Nephron (organoid): Measurements from ENCODE around the gene SSR1.

Experiments
- H3K27ac Mint-ChIP-seq, 3 experiments: 2 replicates each; pipeline ENCODE4 v1.8.0; 2020; ENCODE audit warnings: mixed read lengths in 3 of 3, mild to moderate bottlenecking in 2 of 3, moderate library complexity in 1 of 3
- H3K27me3 Mint-ChIP-seq: 2 replicates; pipeline ENCODE4 v1.8.0; 2021; ENCODE audit warnings: low read depth, mild to moderate bottlenecking, moderate library complexity, mixed read lengths
- H3K36me3 Mint-ChIP-seq: 2 replicates; pipeline ENCODE4 v1.8.0; 2020; ENCODE audit warnings: low read depth, mixed read lengths
- H3K4me1 Mint-ChIP-seq: 2 replicates; pipeline ENCODE4 v1.8.0; 2020; ENCODE audit warnings: mixed read lengths
- H3K4me3 Mint-ChIP-seq, 3 experiments: 2 replicates each; pipeline ENCODE4 v1.8.0; 2020; ENCODE audit warnings: mild to moderate bottlenecking in 3 of 3, mixed read lengths in 3 of 3, moderate library complexity in 2 of 3
- H3K9me3 Mint-ChIP-seq: 2 replicates; pipeline ENCODE4 v1.8.0; 2020; ENCODE audit warnings: mixed read lengths
- CTCF ChIP-seq, 3 experiments: fragments of 200-600 bp; sonication (generic); IDR thresholded peaks; one replicate each; pipeline ENCODE4 v1.5.0; 2021; ENCODE audit warnings: antibody characterized with exemption in 3 of 3; ENCODE audit not compliant: unreplicated experiment in 3 of 3

SSR1 gene

GRCh38 chr6:7300926-7301325, 12.1 kb downstream of the SSR1 start:
- no peak overlapping the region for H3K4me3 Mint-ChIP-seq
- no peaks in the 10 kb centered on the region for H3K9me3 Mint-ChIP-seq
- peaks cover 85% of the 10 kb centered on the region for H3K36me3 Mint-ChIP-seq
- H3K27me3 Mint-ChIP-seq = no peaks in the 10 kb centered on the region
- H3K4me1 Mint-ChIP-seq = peaks cover 10% of the 10 kb centered on the region
- H3K27ac Mint-ChIP-seq = no peak overlapping the region
- no peak for TF ChIP-seq CTCF (IDR thresholded peaks at IDR 0.05; ENCODE audit: unreplicated experiment in 3 of 3)

DNA sequence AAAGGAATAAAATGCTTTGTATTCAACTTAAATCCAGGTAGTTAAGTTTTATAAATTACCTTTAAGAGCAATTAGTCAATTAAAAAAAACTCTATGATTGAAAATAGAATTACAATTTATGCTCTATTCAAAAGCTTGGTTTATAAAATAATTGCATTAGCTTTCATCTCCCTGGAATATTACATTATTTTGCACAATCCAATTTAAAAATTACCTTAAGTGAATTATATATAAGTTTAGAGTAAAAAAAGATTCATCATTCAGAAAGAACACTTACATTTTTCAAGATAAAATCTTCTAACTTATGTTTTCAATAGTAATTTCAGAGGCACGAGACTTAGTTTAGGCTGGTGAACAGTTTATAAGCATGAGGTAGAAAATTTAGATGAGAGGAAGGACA, 14.9 kb downstream of the SSR1 start:
- Mint-ChIP-seq H3K27ac (no peak overlapping the region), H3K36me3 (peaks cover 74% of the 10 kb centered on the region), H3K4me3 (no peak overlapping the region), H3K9me3 (no peaks in the 10 kb centered on the region), H3K27me3 (no peaks in the 10 kb centered on the region), H3K4me1 (no peaks in the 10 kb centered on the region)
- no peak for TF ChIP-seq CTCF (IDR thresholded peaks at IDR 0.05; ENCODE audit: unreplicated experiment in 3 of 3)

DNA sequence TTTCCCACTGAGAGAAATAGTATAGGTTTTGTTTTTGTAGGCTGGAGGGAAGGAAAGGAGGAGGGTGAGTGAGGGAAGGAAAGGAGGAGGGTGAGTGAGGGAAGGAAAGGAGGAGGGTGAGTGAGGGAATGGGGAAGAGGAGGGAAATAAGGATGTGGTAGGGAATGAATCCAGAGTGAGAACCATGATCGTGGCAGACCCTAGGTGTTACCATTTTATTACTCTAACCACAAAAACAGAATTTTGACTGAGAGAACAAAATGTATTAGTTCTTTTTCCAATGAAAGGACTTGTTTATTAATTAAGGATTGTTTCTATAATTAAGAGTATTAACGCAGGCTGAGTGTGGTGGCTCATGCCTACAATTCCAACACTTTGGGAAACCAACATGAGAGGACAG, 16.4 kb downstream of the SSR1 start:
- no peak for TF ChIP-seq CTCF (IDR thresholded peaks at IDR 0.05; ENCODE audit: unreplicated experiment in 3 of 3)
- Mint-ChIP-seq H3K36me3 (peaks cover 73% of the 10 kb centered on the region), H3K4me3 (no peak overlapping the region), H3K27ac (no peak overlapping the region), H3K27me3 (no peaks in the 10 kb centered on the region), H3K9me3 (no peaks in the 10 kb centered on the region), H3K4me1 (no peaks in the 10 kb centered on the region)

DNA sequence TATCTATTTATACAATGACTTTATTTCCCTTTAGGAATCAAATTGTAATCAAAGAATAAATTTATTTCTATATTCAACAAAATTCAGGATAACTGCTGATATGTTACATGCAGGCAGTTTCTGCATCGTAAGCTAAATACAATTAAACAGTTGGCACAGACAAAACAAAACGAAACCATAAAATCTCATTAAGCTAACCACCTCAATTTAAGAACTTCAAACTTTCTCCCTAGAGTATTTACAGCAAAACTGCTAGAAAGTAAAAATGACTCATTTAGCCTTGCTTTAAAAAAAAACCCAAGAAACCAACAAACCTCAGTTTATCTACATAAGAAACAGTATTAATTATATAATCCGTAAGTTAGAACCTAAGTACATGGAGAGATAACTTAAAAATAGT, 17.1 kb downstream of the SSR1 start:
- Mint-ChIP-seq H3K9me3 (no peaks in the 10 kb centered on the region), H3K27ac (no peak overlapping the region), H3K4me3 (no peak overlapping the region), H3K36me3 (peaks cover 66% of the 10 kb centered on the region), H3K4me1 (no peaks in the 10 kb centered on the region), H3K27me3 (no peaks in the 10 kb centered on the region)
- TF ChIP-seq CTCF (IDR thresholded peaks at IDR 0.05; ENCODE audit: unreplicated experiment in 3 of 3) = no peak

DNA sequence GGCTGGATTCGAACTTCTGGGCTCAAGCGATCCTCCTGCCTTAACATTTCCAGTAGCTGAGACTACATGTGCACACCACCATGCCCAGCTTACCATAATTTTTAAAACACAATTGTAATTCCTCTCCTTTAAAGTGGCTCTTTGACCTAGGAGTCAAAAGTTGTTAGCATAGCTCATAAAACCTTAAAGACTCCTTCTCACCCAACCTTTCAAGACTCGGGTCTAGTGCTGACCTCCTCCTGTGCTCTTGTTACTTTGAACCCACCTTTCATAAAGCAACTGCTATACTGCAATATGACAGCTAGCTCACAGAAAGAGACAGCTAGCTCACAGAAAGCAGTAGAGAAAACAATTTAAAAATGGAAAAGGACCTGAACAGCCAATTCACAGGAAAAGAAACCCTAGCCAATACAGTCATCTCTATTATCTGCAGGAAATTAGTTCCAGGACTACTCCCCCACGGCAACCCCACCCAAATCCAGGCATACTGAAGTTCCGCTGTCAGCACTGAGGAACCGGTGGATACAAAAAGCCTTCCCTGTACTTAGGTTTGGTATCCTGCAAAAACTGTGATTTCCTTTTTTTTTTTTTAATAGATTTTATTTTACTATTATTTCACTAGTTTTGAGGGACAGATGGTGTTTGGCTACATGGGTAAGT, 20.3 kb downstream of the SSR1 start:
- Mint-ChIP-seq H3K4me1 (no peaks in the 10 kb centered on the region), H3K27ac (peak overlapping the region in 1 of 3 experiments; percentile 63), H3K27me3 (no peaks in the 10 kb centered on the region), H3K9me3 (no peaks in the 10 kb centered on the region), H3K36me3 (peaks cover 63% of the 10 kb centered on the region), H3K4me3 (no peak overlapping the region)
- no peak for TF ChIP-seq CTCF (IDR thresholded peaks at IDR 0.05; ENCODE audit: unreplicated experiment in 3 of 3)

DNA sequence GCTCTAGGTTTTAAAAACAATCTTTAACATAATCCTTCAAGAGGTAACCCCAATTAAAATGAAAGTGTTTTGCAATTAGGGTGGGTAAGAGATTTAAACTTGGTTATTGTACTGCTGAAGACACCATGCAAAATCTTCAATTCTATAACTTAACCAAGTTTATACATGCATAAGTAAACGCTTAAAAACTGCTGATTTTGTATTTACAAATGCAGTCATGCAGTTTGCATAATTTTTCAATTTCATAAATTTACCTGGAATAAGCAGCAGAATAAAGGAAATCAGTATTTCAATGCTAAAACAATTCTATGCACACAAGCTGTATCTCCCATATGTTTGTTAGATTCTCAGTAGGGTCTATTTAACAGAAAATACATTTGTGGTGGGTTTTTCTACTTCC, 22.9 kb downstream of the SSR1 start:
- Mint-ChIP-seq H3K4me1 (no peaks in the 10 kb centered on the region), H3K4me3 (no peak overlapping the region), H3K36me3 (peaks cover 62% of the 10 kb centered on the region), H3K27me3 (no peaks in the 10 kb centered on the region), H3K9me3 (no peaks in the 10 kb centered on the region), H3K27ac (no peak overlapping the region)
- no peak for TF ChIP-seq CTCF (IDR thresholded peaks at IDR 0.05; ENCODE audit: unreplicated experiment in 3 of 3)
